Memory B cell (primary cell): ENCODE measurements around the gene WNT10A.
A peak's percentile ranks its signal among the peaks of the same experiment; 100 is the strongest.

ENCODE experiments used
- ATAC-seq: fragments of 150-1000 bp; cut with Tn5 transposase; 2 replicates; pipeline ENCODE4 v1.10.0; 2021; ENCODE audit warnings: low read depth, mild to moderate bottlenecking, moderate library complexity
- DNase-seq, 2 donors: peaks; one replicate each; pipeline ENCODE4 v3.0.0; 2022; ENCODE audit warnings: low spot score in 2 of 2
- H3K27ac Mint-ChIP-seq: one replicate; pipeline ENCODE4 v1.8.0; 2022; ENCODE audit warnings: mild to moderate bottlenecking, moderate library complexity, mixed read lengths
- H3K27me3 Mint-ChIP-seq: one replicate; pipeline ENCODE4 v1.8.0; 2022; ENCODE audit warnings: mixed read lengths
- H3K36me3 Mint-ChIP-seq: one replicate; pipeline ENCODE4 v1.8.0; 2022; ENCODE audit warnings: mild to moderate bottlenecking, mixed read lengths
- H3K4me1 Mint-ChIP-seq: one replicate; pipeline ENCODE4 v1.8.0; 2022; ENCODE audit warnings: mixed read lengths
- H3K4me3 Mint-ChIP-seq: one replicate; pipeline ENCODE4 v1.8.0; 2022; ENCODE audit warnings: mild to moderate bottlenecking, moderate library complexity, mixed read lengths
- H3K9me3 Mint-ChIP-seq: one replicate; pipeline ENCODE4 v1.8.0; 2022; ENCODE audit warnings: mixed read lengths

The WNT10A gene

GRCh38 chr2:218852911-218853667, 27.6 kb upstream of the WNT10A start:
- ATAC-seq (peak; percentile 83), DNase-seq (peak; percentile 69)
- Mint-ChIP-seq H3K4me3 (no peak overlapping the region), H3K27me3 (peaks cover 49% of the 10 kb centered on the region), H3K36me3 (no peaks in the 10 kb centered on the region), H3K9me3 (no peaks in the 10 kb centered on the region), H3K4me1 (peaks cover 4% of the 10 kb centered on the region), H3K27ac (peak overlapping the region; percentile 12)

DNA sequence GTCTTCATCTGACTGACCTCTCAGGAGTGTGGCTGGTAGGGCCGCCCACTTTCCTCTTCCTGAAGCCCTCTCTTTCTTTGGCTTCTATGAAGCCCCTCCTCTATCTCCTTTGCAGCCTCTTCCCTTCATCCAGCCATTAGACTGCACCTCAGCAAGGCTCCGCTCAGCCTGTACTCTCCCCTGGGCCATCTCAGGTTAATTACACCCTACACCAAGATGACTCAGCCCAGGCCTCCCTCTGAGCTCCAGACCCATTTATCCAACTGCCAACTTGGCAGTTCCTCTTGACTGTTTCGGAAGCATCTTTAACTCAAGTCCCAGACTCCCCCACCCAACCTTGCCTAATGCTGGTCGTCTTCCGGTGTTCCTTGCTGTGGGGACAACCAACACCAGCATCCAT, 26.9 kb upstream of the WNT10A start:
- Mint-ChIP-seq H3K4me1 (peaks cover 4% of the 10 kb centered on the region), H3K27ac (no peak overlapping the region), H3K36me3 (no peaks in the 10 kb centered on the region), H3K27me3 (peaks cover 52% of the 10 kb centered on the region), H3K9me3 (no peaks in the 10 kb centered on the region), H3K4me3 (no peak overlapping the region)
- ATAC-seq = no peak
- DNase-seq = no peak

GRCh38 chr2:218854860-218855259, 25.8 kb upstream of the WNT10A start:
- DNase-seq (no peak), ATAC-seq (no peak)
- no peaks in the 10 kb centered on the region for H3K36me3 Mint-ChIP-seq
- peaks cover 4% of the 10 kb centered on the region for H3K4me1 Mint-ChIP-seq
- no peak overlapping the region for H3K4me3 Mint-ChIP-seq
- no peak overlapping the region for H3K27ac Mint-ChIP-seq
- peaks cover 52% of the 10 kb centered on the region for H3K27me3 Mint-ChIP-seq
- no peaks in the 10 kb centered on the region for H3K9me3 Mint-ChIP-seq

GRCh38 chr2:218855305-218856166, 25.1 kb upstream of the WNT10A start:
- Mint-ChIP-seq H3K36me3 (no peaks in the 10 kb centered on the region), H3K27me3 (peaks cover 52% of the 10 kb centered on the region), H3K4me3 (no peak overlapping the region), H3K4me1 (peaks cover 10% of the 10 kb centered on the region), H3K27ac (no peak overlapping the region), H3K9me3 (no peaks in the 10 kb centered on the region)
- no peak for ATAC-seq
- no peak for DNase-seq

- DNase-seq = no peak
- peaks cover 47% of the 10 kb centered on the region for H3K27me3 Mint-ChIP-seq
Observed at GRCh38 chr2:218856167-218856895, 24.3 kb upstream of the WNT10A start.

DNA sequence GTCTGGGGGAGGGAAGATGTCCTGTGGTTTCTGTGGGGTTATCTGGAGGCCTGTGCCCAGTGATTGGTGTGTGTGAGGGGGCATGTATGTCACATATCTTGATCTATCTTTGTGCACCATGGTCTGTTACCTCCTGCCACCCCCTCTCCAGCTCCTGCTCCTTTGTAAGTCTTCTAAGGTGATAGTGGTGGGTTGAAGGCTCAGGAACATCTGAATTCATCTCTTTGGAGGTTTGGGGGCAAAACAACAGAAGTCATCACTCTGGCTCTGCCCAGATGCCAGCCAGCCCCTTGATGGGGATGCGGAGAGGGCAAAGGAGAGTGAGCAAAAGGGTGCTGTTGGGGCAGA, 23.8 kb upstream of the WNT10A start:
- Mint-ChIP-seq H3K4me3 (no peak overlapping the region), H3K27me3 (peaks cover 50% of the 10 kb centered on the region), H3K36me3 (no peaks in the 10 kb centered on the region), H3K9me3 (no peaks in the 10 kb centered on the region), H3K27ac (no peak overlapping the region), H3K4me1 (peaks cover 16% of the 10 kb centered on the region)
- DNase-seq = no peak
- ATAC-seq = no peak

More at GRCh38 chr2:218856167-218856895, 24.3 kb upstream of the WNT10A start:
- no peaks in the 10 kb centered on the region for H3K36me3 Mint-ChIP-seq
- H3K9me3 Mint-ChIP-seq = no peaks in the 10 kb centered on the region
- no peak overlapping the region for H3K4me3 Mint-ChIP-seq
- no peak for ATAC-seq
- peaks cover 13% of the 10 kb centered on the region for H3K4me1 Mint-ChIP-seq
- H3K27ac Mint-ChIP-seq = no peak overlapping the region

DNA sequence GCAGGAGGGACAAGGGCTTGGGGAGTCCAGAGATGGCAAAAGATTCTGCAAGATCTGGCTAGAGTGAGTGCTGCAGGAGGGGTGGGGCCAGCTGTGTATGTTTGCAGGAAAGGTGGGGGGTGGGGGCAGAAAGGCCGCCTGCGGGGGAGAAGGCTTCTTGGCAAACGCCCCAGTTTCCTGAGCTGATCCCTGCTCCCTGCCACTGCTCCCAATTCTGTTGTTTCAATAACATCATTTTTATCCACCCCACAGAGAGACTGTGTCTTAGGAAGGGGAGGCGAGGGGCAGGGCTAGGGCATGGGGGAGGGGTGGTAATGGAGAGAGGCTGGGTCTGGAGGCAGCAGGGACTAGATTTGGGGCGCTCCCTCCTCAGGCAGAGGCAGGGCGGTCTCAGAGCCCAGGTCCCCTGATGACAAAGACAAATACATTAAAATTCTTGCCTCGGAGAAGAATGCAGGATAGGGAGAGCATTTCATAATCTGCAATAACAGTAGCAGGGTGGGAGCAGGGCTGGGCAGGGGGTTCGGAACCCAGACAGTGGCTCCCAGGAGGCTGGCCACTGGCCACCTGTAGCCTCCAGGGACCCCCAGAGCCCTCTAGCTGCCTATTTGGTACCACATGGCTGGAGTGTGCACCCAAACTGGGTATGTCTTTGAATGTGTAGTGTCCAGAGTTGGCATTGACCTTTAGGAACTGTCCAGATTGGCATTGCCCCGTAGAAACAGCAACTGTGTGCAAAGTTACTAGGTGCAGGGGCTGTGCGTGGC, 23.1 kb upstream of the WNT10A start:
- Mint-ChIP-seq H3K9me3 (no peaks in the 10 kb centered on the region), H3K4me1 (peaks cover 16% of the 10 kb centered on the region), H3K36me3 (no peaks in the 10 kb centered on the region), H3K4me3 (no peak overlapping the region), H3K27ac (no peak overlapping the region), H3K27me3 (peaks cover 51% of the 10 kb centered on the region)
- ATAC-seq (no peak), DNase-seq (no peak)

DNA sequence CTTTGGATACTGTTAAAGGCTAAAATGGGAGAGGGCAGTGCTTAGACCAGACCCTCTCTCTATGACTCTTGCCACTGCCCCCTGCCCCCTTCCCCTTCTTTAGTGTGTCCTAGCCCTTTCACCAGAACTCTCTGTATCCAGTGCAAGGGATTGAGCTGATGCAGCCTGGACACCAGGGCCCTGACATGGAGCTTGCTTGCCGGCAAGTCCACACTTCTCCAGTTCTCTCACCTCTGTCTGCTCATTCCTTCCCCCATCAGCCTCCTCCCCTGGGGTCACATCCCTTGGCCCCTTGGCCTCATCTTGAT, 22.6 kb upstream of the WNT10A start:
- Mint-ChIP-seq H3K36me3 (no peaks in the 10 kb centered on the region), H3K9me3 (no peaks in the 10 kb centered on the region), H3K27ac (no peak overlapping the region), H3K4me1 (peaks cover 15% of the 10 kb centered on the region), H3K27me3 (peaks cover 53% of the 10 kb centered on the region), H3K4me3 (no peak overlapping the region)
- no peak for ATAC-seq
- no peak for DNase-seq

- Mint-ChIP-seq H3K27me3 (peaks cover 52% of the 10 kb centered on the region), H3K36me3 (no peaks in the 10 kb centered on the region), H3K9me3 (no peaks in the 10 kb centered on the region), H3K4me3 (peak overlapping the region; percentile 62), H3K4me1 (peaks cover 12% of the 10 kb centered on the region), H3K27ac (no peak overlapping the region)
- ATAC-seq = no peak
- DNase-seq = no peak
Observed at GRCh38 chr2:218858671-218859555, 21.7 kb upstream of the WNT10A start.

GRCh38 chr2:218859556-218859987, 21.1 kb upstream of the WNT10A start, which contains the start of gene WNT6:
TSS of gene WNT6 (plus strand) at chr2:218859805. CDS start at chr2:218860038, 233 bp downstream.
- DNase-seq (no peak), ATAC-seq (peak; percentile 50)
- Mint-ChIP-seq H3K27me3 (peaks cover 50% of the 10 kb centered on the region), H3K4me3 (peak within 1 kb of the TSS; percentile 79), H3K9me3 (no peaks in the 10 kb centered on the region), H3K4me1 (peaks cover 12% of the 10 kb centered on the region), H3K36me3 (no peaks in the 10 kb centered on the region), H3K27ac (peak within 1 kb of the TSS; percentile 40)

DNA sequence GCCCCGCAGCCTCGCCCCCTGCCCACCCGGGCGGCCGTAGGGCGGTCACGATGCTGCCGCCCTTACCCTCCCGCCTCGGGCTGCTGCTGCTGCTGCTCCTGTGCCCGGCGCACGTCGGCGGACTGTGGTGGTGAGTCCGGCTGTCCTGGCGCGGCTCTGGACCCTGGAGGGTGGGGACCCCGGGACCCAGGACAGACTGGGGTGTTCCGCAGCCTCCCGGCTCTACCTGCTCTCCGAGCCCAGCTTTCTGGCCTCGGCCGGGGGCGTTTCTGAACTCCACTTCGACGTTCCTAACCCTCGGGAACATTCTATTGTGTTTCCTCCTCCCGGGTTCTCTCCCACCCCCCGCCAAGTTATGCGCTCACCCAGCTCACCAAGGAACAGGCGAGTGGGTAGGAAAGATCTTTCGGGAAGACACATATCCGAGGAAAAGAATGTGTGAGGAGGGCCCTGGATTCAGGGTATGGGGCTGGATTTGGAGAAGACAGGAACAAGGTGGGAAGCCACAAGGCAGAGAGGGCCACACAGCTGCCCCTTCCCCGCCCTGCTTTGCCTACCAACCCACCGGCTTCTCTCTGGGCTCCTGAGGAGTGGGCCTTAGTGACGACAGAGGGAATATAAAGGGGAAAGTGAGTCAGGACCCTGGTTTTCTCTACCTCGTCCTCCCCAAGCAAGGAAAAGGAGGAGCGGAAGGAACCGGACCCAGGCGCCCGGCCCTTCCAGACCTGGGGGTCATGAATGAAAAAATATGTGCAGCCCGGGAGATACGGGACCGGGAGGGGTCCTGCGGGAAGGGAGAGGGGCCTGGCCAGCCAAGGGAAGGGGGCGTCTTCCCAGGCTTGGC, 20.4 kb upstream of the WNT10A start:
- ATAC-seq = peak; percentile 19
- no peaks in the 10 kb centered on the region for H3K36me3 Mint-ChIP-seq
- H3K27me3 Mint-ChIP-seq = peaks cover 46% of the 10 kb centered on the region
- peak overlapping the region; percentile 79 for H3K4me3 Mint-ChIP-seq
- peaks cover 12% of the 10 kb centered on the region for H3K4me1 Mint-ChIP-seq
- no peaks in the 10 kb centered on the region for H3K9me3 Mint-ChIP-seq
- peak overlapping the region; percentile 40 for H3K27ac Mint-ChIP-seq
- no peak for DNase-seq

DNA sequence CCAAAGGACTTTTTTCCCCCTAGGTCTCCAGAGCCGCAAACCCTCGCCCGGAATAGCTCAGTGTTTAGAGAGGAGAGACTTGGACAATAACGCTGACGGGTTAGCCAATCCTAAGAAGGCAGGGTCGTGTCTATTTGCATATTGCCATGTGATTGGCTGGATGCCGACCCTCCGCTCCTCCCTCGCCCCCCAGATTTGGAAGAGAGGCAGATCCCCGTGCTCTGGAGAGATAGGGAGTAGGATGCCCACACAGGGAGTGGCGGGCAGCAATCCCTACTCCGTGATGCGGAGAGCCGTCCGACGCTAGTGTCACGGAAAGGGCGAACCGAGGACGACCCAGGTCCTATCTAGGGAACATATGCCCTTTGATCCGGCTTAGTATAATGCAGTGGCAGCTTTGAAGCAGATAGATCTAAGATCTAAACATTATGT, 19.7 kb upstream of the WNT10A start:
- DNase-seq (no peak), ATAC-seq (no peak)
- peaks cover 12% of the 10 kb centered on the region for H3K4me1 Mint-ChIP-seq
- H3K27me3 Mint-ChIP-seq = peaks cover 44% of the 10 kb centered on the region
- no peaks in the 10 kb centered on the region for H3K9me3 Mint-ChIP-seq
- H3K4me3 Mint-ChIP-seq = peak overlapping the region; percentile 13
- no peaks in the 10 kb centered on the region for H3K36me3 Mint-ChIP-seq
- no peak overlapping the region for H3K27ac Mint-ChIP-seq
